HEK293 (cell line): ENCODE results near the gene PTPRA.

ENCODE experiments used
- CTCF ChIA-PET: fragments of 350-600 bp; formaldehyde crosslinking; extraction: SDS; loops from one replicate; lab custom pipeline; 2021; ENCODE audit warnings: antibody characterized with exemption; lab: Yijun Ruan, JAX
- POLR2A ChIA-PET: fragments of 300-600 bp; formaldehyde crosslinking; extraction: SDS; loops from one replicate; lab custom pipeline; 2020; ENCODE audit warnings: antibody characterized with exemption, inconsistent platforms; lab: Yijun Ruan, JAX
- H3K27ac ChIP-seq: fragments of 200-500 bp; sonication (Bioruptor generic); 2 replicates; pipeline ENCODE4 v1.5.1; 2014; ENCODE audit warnings: low read depth, low read length, control low read depth, inconsistent platforms; ENCODE audit errors: extremely low read depth
- H3K36me3 ChIP-seq, 2 experiments: fragments of 200-500 bp in 1 of 2; sonication (Bioruptor generic) in 1 of 2; 1 replicate in 1 of 2; 2 replicates in 1 of 2; pipeline ENCODE4 v1.5.1; 2014 to 2017; ENCODE audit warnings: inconsistent platforms in 2 of 2, low read length in 2 of 2; ENCODE audit not compliant: control insufficient read depth in 2 of 2, insufficient read depth in 1 of 2
- H3K4me1 ChIP-seq: fragments of 200-500 bp; sonication (Bioruptor generic); 2 replicates; pipeline ENCODE4 v1.5.1; 2014; ENCODE audit warnings: mild to moderate bottlenecking, low read length, inconsistent platforms; ENCODE audit not compliant: control insufficient read depth, insufficient read depth
- H3K4me3 ChIP-seq: 2 replicates; pipeline ENCODE4 v1.5.1; 2011; ENCODE audit warnings: low read depth, mild to moderate bottlenecking, control low read depth, low read length, moderate library complexity
- H3K9me3 ChIP-seq: fragments of 200-500 bp; sonication (Bioruptor generic); 2 replicates; pipeline ENCODE4 v1.5.1; 2014; ENCODE audit warnings: low read depth, low read length, inconsistent platforms; ENCODE audit not compliant: control insufficient read depth, insufficient read depth
- KLF8 ChIP-seq: fragments of 450-650 bp; formaldehyde crosslinking; IDR thresholded peaks from 2 replicates; pipeline ENCODE4 v1.5.1; 2016; ENCODE audit warnings: missing biosample characterization, missing genetic modification characterization
- SP3 ChIP-seq: fragments of 450-650 bp; formaldehyde crosslinking; IDR thresholded peaks from 2 replicates; pipeline ENCODE4 v1.5.1; 2016; ENCODE audit warnings: missing biosample characterization, missing genetic modification characterization
- ZBTB17 ChIP-seq: fragments of 450-650 bp; formaldehyde crosslinking; IDR thresholded peaks from 2 replicates; pipeline ENCODE4 v1.5.1; 2016; ENCODE audit warnings: missing biosample characterization, missing genetic modification characterization
- ZBTB8A ChIP-seq: fragments of 450-650 bp; formaldehyde crosslinking; IDR thresholded peaks from 2 replicates; pipeline ENCODE4 v1.5.1; 2016; ENCODE audit warnings: missing biosample characterization, missing genetic modification characterization
- ZIC2 ChIP-seq: fragments of 450-650 bp; formaldehyde crosslinking; IDR thresholded peaks from 2 replicates; pipeline ENCODE4 v1.5.1; 2016; ENCODE audit warnings: missing biosample characterization, missing genetic modification characterization
- ZNF146 ChIP-seq: fragments of 450-650 bp; formaldehyde crosslinking; IDR thresholded peaks from 2 replicates; pipeline ENCODE4 v1.5.1; 2016; ENCODE audit warnings: missing biosample characterization, missing genetic modification characterization
- ZNF266 ChIP-seq: fragments of 450-650 bp; formaldehyde crosslinking; IDR thresholded peaks from 2 replicates; pipeline ENCODE4 v1.5.1; 2016; ENCODE audit warnings: missing biosample characterization, missing genetic modification characterization, low read depth
- ZNF324 ChIP-seq: fragments of 450-650 bp; formaldehyde crosslinking; IDR thresholded peaks from 2 replicates; pipeline ENCODE4 v1.5.1; 2016; ENCODE audit warnings: missing biosample characterization, missing genetic modification characterization
- ZNF354C ChIP-seq: fragments of 450-650 bp; formaldehyde crosslinking; IDR thresholded peaks from 2 replicates; pipeline ENCODE4 v1.5.1; 2016; ENCODE audit warnings: missing biosample characterization, missing genetic modification characterization, low read depth, borderline replicate concordance
- ZNF366 ChIP-seq: fragments of 450-650 bp; formaldehyde crosslinking; conservative IDR thresholded peaks from 2 replicates; pipeline ENCODE4 v1.5.1; 2016; ENCODE audit warnings: missing biosample characterization, missing genetic modification characterization
- ZNF391 ChIP-seq: fragments of 450-650 bp; formaldehyde crosslinking; IDR thresholded peaks from 2 replicates; pipeline ENCODE4 v1.5.1; 2016; ENCODE audit warnings: low read depth, missing biosample characterization, missing genetic modification characterization, borderline replicate concordance
- ZNF521 ChIP-seq: fragments of 450-650 bp; formaldehyde crosslinking; IDR thresholded peaks from 2 replicates; pipeline ENCODE4 v1.5.1; 2017; ENCODE audit warnings: missing biosample characterization, mild to moderate bottlenecking, missing genetic modification characterization
- ZNF660 ChIP-seq: fragments of 450-650 bp; IDR thresholded peaks from 2 replicates; pipeline ENCODE4 v1.5.1; 2018; ENCODE audit warnings: missing biosample characterization, mild to moderate bottlenecking, missing genetic modification characterization
- ZNF677 ChIP-seq: fragments of 450-650 bp; IDR thresholded peaks from 2 replicates; pipeline ENCODE4 v1.5.0; 2018; ENCODE audit warnings: missing biosample characterization, mild to moderate bottlenecking, missing genetic modification characterization, moderate library complexity
- ZNF707 ChIP-seq: fragments of 450-650 bp; formaldehyde crosslinking; IDR thresholded peaks from 2 replicates; pipeline ENCODE4 v1.5.1; 2016; ENCODE audit warnings: missing biosample characterization, missing genetic modification characterization
- ZNF747 ChIP-seq: fragments of 450-650 bp; formaldehyde crosslinking; IDR thresholded peaks from 2 replicates; pipeline ENCODE4 v1.5.1; 2016; ENCODE audit warnings: missing biosample characterization, missing genetic modification characterization
- ZNF792 ChIP-seq: fragments of 450-650 bp; formaldehyde crosslinking; IDR thresholded peaks from 2 replicates; pipeline ENCODE4 v1.5.1; 2016; ENCODE audit warnings: missing biosample characterization, missing genetic modification characterization
- TF ChIP-seq, protein P1 (sequence below): fragments of 450-650 bp; formaldehyde crosslinking; IDR thresholded peaks from 2 replicates; pipeline ENCODE4 v1.5.1; 2016; ENCODE audit warnings: missing biosample characterization, missing genetic modification characterization
- TF ChIP-seq, protein P2 (sequence below): fragments of 450-650 bp; formaldehyde crosslinking; IDR thresholded peaks from 2 replicates; pipeline ENCODE4 v1.5.1; 2016; ENCODE audit warnings: missing biosample characterization, missing genetic modification characterization
- TF ChIP-seq, protein P3 (sequence below): fragments of 450-650 bp; formaldehyde crosslinking; IDR thresholded peaks from 2 replicates; pipeline ENCODE4 v1.5.1; 2016; ENCODE audit warnings: missing biosample characterization, missing genetic modification characterization

PTPRA gene

DNA sequence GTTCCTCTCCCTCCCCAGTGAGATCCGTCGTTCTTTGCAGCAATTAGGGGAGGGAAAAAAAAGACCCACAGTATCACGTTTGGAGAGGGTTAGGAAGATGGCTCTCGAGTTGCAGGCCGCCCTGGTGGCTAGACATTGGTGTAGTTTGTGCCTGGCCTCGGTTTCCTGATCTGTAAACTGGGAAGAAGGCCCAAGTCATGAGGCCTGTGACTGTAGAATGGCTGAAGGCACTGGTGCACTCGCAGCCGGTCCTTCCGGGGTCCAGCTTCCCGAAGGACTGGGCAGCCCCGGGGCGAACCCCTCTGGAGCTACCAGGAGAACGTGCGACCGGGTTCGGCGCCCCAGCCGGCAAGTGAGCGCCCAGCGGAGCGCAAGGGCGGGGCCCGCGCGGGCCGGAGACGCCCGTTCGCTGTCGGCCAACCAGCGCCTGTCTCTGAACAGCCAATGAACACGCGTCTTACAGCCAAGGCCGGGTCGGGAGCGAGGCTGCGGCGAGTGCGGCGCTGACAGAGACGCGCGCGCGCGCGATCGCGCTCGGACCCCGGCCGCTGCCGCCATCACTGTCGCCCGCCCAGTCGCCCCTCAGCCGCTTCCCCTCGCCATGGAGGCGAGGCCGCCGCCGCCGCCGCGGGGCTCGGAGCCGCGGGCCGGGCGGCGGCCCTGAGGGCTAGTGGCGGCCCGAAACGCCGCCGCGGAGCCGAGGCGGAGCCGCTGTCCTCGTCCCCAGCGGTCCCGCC, at the start of gene PTPRA (continued):
- TF ChIP-seq, protein P1, sequence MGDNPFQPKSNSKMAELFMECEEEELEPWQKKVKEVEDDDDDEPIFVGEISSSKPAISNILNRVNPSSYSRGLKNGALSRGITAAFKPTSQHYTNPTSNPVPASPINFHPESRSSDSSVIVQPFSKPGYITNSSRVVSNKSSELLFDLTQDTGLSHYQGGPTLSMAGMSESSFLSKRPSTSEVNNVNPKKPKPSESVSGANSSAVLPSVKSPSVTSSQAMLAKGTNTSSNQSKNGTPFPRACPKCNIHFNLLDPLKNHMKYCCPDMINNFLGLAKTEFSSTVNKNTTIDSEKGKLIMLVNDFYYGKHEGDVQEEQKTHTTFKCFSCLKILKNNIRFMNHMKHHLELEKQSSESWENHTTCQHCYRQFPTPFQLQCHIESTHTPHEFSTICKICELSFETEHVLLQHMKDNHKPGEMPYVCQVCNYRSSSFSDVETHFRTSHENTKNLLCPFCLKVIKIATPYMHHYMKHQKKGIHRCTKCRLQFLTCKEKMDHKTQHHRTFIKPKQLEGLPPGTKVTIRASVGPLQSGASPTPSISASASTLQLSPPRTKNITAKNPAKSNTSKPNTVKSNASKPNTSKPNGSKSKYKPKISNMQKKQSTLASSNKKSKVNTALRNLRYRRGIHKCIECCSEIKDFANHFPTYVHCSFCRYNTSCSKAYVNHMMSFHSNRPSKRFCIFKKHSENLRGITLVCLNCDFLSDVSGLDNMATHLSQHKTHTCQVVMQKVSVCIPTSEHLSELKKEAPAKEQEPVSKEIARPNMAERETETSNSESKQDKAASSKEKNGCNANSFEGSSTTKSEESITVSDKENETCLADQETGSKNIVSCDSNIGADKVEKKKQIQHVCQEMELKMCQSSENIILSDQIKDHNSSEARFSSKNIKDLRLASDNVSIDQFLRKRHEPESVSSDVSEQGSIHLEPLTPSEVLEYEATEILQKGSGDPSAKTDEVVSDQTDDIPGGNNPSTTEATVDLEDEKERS (tag by site-specific recombination), result no peak
- TF ChIP-seq ZNF146 (tag by site-specific recombination) (0 out of 2 replicates have a peak, but pooled peaks have one; percentile 15), ZNF660 (tag by site-specific recombination) (no peak), KLF8 (peak; percentile 77), ZNF324 (tag by site-specific recombination) (peak; percentile 81), ZBTB8A (tag by site-specific recombination) (peak; percentile 95), ZIC2 (peak; percentile 53), SP3 (tag by site-specific recombination) (peak; percentile 16; the same call in 1 of the 2 replicates), ZNF354C (tag by site-specific recombination) (no peak)
- TF ChIP-seq, protein P2, sequence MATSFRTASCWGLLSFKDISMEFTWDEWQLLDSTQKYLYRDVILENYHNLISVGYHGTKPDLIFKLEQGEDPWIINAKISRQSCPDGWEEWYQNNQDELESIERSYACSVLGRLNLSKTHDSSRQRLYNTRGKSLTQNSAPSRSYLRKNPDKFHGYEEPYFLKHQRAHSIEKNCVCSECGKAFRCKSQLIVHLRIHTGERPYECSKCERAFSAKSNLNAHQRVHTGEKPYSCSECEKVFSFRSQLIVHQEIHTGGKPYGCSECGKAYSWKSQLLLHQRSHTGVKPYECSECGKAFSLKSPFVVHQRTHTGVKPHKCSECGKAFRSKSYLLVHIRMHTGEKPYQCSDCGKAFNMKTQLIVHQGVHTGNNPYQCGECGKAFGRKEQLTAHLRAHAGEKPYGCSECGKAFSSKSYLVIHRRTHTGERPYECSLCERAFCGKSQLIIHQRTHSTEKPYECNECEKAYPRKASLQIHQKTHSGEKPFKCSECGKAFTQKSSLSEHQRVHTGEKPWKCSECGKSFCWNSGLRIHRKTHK (tag by site-specific recombination), result no peak

DNA sequence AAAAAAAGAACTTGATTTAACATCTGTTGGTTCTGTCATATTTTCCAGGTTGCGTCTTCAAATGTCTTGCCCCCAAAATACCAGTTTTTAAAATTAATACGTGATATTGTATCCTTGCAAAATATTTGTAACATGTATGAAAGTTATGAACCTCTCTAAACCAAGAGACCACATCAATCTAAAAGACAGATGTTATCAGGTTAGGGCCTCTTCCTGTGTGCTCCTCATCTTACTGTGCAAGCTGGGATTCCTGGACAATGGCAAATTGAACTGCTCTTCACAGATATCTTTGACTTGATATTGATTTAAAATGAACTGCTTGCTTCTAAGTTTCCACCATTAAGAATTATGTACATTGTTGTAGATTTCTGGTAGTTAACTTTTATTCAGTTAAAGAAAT, 47.5 kb upstream of the PTPRA start:
- H3K4me3 ChIP-seq, result no peak overlapping the region
- no peak for TF ChIP-seq ZNF707 (tag by site-specific recombination)
- TF ChIP-seq ZNF391 (tag by site-specific recombination), result no peak
- no peak for TF ChIP-seq ZNF747 (tag by site-specific recombination)
- no peak for TF ChIP-seq ZNF521 (tag by site-specific recombination)
- TF ChIP-seq ZBTB17 (tag by site-specific recombination), result no peak
- TF ChIP-seq ZNF792 (tag by site-specific recombination), result no peak
- no peak for TF ChIP-seq ZNF266
- TF ChIP-seq ZNF366 (tag by site-specific recombination), result no peak
- no peak for TF ChIP-seq ZNF677 (tag by site-specific recombination)
- TF ChIP-seq, protein P3, sequence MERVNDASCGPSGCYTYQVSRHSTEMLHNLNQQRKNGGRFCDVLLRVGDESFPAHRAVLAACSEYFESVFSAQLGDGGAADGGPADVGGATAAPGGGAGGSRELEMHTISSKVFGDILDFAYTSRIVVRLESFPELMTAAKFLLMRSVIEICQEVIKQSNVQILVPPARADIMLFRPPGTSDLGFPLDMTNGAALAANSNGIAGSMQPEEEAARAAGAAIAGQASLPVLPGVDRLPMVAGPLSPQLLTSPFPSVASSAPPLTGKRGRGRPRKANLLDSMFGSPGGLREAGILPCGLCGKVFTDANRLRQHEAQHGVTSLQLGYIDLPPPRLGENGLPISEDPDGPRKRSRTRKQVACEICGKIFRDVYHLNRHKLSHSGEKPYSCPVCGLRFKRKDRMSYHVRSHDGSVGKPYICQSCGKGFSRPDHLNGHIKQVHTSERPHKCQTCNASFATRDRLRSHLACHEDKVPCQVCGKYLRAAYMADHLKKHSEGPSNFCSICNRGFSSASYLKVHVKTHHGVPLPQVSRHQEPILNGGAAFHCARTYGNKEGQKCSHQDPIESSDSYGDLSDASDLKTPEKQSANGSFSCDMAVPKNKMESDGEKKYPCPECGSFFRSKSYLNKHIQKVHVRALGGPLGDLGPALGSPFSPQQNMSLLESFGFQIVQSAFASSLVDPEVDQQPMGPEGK (tag by site-specific recombination), result no peak
- TF ChIP-seq, all 188 proteins: peak for 0
- ChIA-PET CTCF (no interaction called here), POLR2A (no interaction called here)
- H3K36me3 ChIP-seq, result no peaks in the 10 kb centered on the region
- H3K27ac ChIP-seq, result no peak overlapping the region
- H3K9me3 ChIP-seq, result no peaks in the 10 kb centered on the region
- H3K4me1 ChIP-seq, result no peaks in the 10 kb centered on the region
